Hepatocyte (in vitro differentiated cells): ENCODE results near the gene WIF1. TPM values are rescaled to one million over a fixed set of nuclear protein-coding genes. Genes with fewer than 3 reads are reported as not detected.

ENCODE experiments used
- DNase-seq: peaks from one replicate; pipeline ENCODE4 v3.0.0-alpha.2; 2016; ENCODE audit warnings: low spot score
- H2AFZ ChIP-seq: fragments of 200-600 bp; sonication (generic); 2 replicates; pipeline ENCODE4 v1.6.0; 2016; ENCODE audit warnings: antibody characterized with exemption, mild to moderate bottlenecking
- H3K27ac ChIP-seq: fragments of 200-600 bp; sonication (generic); 2 replicates; pipeline ENCODE4 v1.5.1; 2016; ENCODE audit warnings: mild to moderate bottlenecking
- H3K27me3 ChIP-seq: fragments of 200-600 bp; sonication (generic); 2 replicates; pipeline ENCODE4 v1.6.1; 2016
- H3K36me3 ChIP-seq: fragments of 200-600 bp; sonication (generic); replicated peaks from 2 replicates; pipeline ENCODE4 v1.5.1; 2016; ENCODE audit warnings: low read depth; ENCODE audit not compliant: insufficient read depth
- H3K4me1 ChIP-seq: fragments of 200-600 bp; sonication (generic); 2 replicates; pipeline ENCODE4 v1.5.1; 2016; ENCODE audit warnings: mild to moderate bottlenecking, moderate library complexity; ENCODE audit not compliant: insufficient read depth
- H3K4me2 ChIP-seq: fragments of 200-600 bp; sonication (generic); 2 replicates; pipeline ENCODE4 v1.6.0; 2016
- H3K4me3 ChIP-seq: fragments of 200-600 bp; sonication (generic); 2 replicates; pipeline ENCODE4 v1.5.1; 2016; ENCODE audit warnings: mild to moderate bottlenecking
- H3K79me2 ChIP-seq: fragments of 200-600 bp; sonication (generic); 2 replicates; pipeline ENCODE4 v1.6.0; 2017; ENCODE audit warnings: mild to moderate bottlenecking
- H3K9me2 ChIP-seq: fragments of 200-600 bp; sonication (generic); replicated peaks from 2 replicates; pipeline ENCODE4 v1.6.0; 2017; ENCODE audit warnings: mild to moderate bottlenecking; ENCODE audit not compliant: insufficient read depth
- H3K9me3 ChIP-seq: fragments of 200-600 bp; sonication (generic); 2 replicates; pipeline ENCODE4 v1.5.1; 2016; ENCODE audit warnings: low read depth, mild to moderate bottlenecking
- H4K20me1 ChIP-seq: fragments of 200-600 bp; sonication (generic); 2 replicates; pipeline ENCODE4 v1.6.0; 2016; ENCODE audit warnings: mild to moderate bottlenecking; ENCODE audit not compliant: insufficient read depth, poor library complexity, severe bottlenecking
- CTCF ChIP-seq: fragments of 200-600 bp; sonication (generic); IDR thresholded peaks from 2 replicates; pipeline ENCODE4 v1.5.1; 2016; ENCODE audit warnings: antibody characterized with exemption, mild to moderate bottlenecking; ENCODE audit not compliant: poor library complexity
- EZH2 ChIP-seq: fragments of 200-600 bp; sonication (generic); IDR thresholded peaks from 2 replicates; pipeline ENCODE4 v1.6.1; 2016; ENCODE audit warnings: antibody characterized with exemption, mild to moderate bottlenecking, borderline replicate concordance
- EZH2phosphoT487 ChIP-seq: fragments of 200-600 bp; sonication (generic); IDR thresholded peaks from one replicate; pipeline ENCODE4 v1.6.1; 2018; ENCODE audit warnings: antibody characterized with exemption, mild to moderate bottlenecking, low read depth, moderate library complexity; ENCODE audit not compliant: unreplicated experiment, severe bottlenecking
- WGBS: methylation state at CpG from one replicate; pipeline ENCODE4 v1.1.6; 2016; ENCODE audit warnings: low lambda C conversion rate; ENCODE audit errors: missing lambda C conversion rate; 5-methylcytosine and 5-hydroxymethylcytosine counted together
- polyA plus RNA-seq: library from polyadenylated mRNA; unstranded; fragments of >200 nt; fragmentation: Nextera tagmentation; extraction: Ambion mirVana; gene quantifications from 2 replicates; pipeline ENCODE4 v1.2.1, GENCODE V29; 2016
- small RNA-seq: library from RNA; depleted of rRNA; stranded (forward); fragments of <200 nt; gene quantifications from one replicate; pipeline ENCODE3, GENCODE V24; 2014
- total RNA-seq: library from RNA; depleted of rRNA; stranded (reverse); fragments of >200 nt; gene quantifications from 2 replicates; pipeline ENCODE4 v1.2.3, GENCODE V29; 2014

The WIF1 gene
- total and polyA plus RNA-seq, 2 experiments from 2014 or later: 2.2 to 5.5 TPM

- H3K79me2 ChIP-seq: no peaks in the 10 kb centered on the region
Measured at GRCh38 chr12:65005716-65006115, 115.4 kb downstream of the WIF1 start.

GRCh38 chr12:65004270-65004669 is 116.8 kb downstream of the WIF1 start:
- TF ChIP-seq EZH2: no peak
- no peak for TF ChIP-seq CTCF
- TF ChIP-seq EZH2phosphoT487: no peak
- H3K4me1 ChIP-seq: peaks cover 18% of the 10 kb centered on the region
- WGBS: 83% methylated on average over 1 of the region's 1 CpG
- H3K79me2 ChIP-seq: no peaks in the 10 kb centered on the region
- no peaks in the 10 kb centered on the region for H3K9me3 ChIP-seq
- no peaks in the 10 kb centered on the region for H3K27me3 ChIP-seq
- no peak overlapping the region for H2AFZ ChIP-seq
- H3K27ac ChIP-seq: no peak overlapping the region
- H3K4me2 ChIP-seq: no peak overlapping the region
- H4K20me1 ChIP-seq: no peaks in the 10 kb centered on the region
- no peak for DNase-seq
- H3K4me3 ChIP-seq: no peak overlapping the region
- no peaks in the 10 kb centered on the region for H3K36me3 ChIP-seq
- no peaks in the 10 kb centered on the region for H3K9me2 ChIP-seq

More at GRCh38 chr12:65005716-65006115, 115.4 kb downstream of the WIF1 start:
- 100% methylated on average over 2 of the region's 2 CpGs for WGBS
- H3K27me3 ChIP-seq: no peaks in the 10 kb centered on the region
- peaks cover 8% of the 10 kb centered on the region for H3K4me1 ChIP-seq
- no peak overlapping the region for H3K4me2 ChIP-seq
- no peak overlapping the region for H2AFZ ChIP-seq
- H3K27ac ChIP-seq: no peak overlapping the region
- no peak overlapping the region for H3K4me3 ChIP-seq
- H3K9me3 ChIP-seq: no peaks in the 10 kb centered on the region
- no peak for DNase-seq
- H3K9me2 ChIP-seq: no peaks in the 10 kb centered on the region
- TF ChIP-seq EZH2phosphoT487: no peak
- TF ChIP-seq CTCF: no peak
- no peak for TF ChIP-seq EZH2
- no peaks in the 10 kb centered on the region for H3K36me3 ChIP-seq
- H4K20me1 ChIP-seq: no peaks in the 10 kb centered on the region

Small RNA genes within 50 kb of the gene (small RNA-seq; reads per million reads assigned to genes)
- not detected for gene RNU6-166P

Other genes starting within 250 kb of the WIF1 start
- 34.8 and 51.1 TPM in 2 replicates for gene LEMD3, start 48.3 kb upstream of the WIF1 start, total RNA-seq
- gene LEMD3, start 48.3 kb upstream of the WIF1 start, polyA plus RNA-seq: 15.5 and 17.7 TPM in 2 replicates
- gene MSRB3, start 157.4 kb upstream of the WIF1 start, total RNA-seq: 17.1 and 19.2 TPM in 2 replicates
- gene MSRB3, start 157.4 kb upstream of the WIF1 start, polyA plus RNA-seq: 16.9 and 17.1 TPM in 2 replicates